ENCODE results near the gene RCE1.
"Not testable (repeated sequence)": the region's sequence is repeated elsewhere in the genome, so short reads cannot be mapped to it uniquely, and the experiment has no call there.

Gene RCE1, protein sequence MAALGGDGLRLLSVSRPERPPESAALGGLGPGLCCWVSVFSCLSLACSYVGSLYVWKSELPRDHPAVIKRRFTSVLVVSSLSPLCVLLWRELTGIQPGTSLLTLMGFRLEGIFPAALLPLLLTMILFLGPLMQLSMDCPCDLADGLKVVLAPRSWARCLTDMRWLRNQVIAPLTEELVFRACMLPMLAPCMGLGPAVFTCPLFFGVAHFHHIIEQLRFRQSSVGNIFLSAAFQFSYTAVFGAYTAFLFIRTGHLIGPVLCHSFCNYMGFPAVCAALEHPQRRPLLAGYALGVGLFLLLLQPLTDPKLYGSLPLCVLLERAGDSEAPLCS

GRCh38 chr11:66842896-66843775 is at the start of gene RCE1:
Gene RCE1, plus strand, starts transcription at chr11:66843441. Its CDS starts 15 bp downstream, at chr11:66843456.
- DNase-seq: peak; percentile 93

DNA sequence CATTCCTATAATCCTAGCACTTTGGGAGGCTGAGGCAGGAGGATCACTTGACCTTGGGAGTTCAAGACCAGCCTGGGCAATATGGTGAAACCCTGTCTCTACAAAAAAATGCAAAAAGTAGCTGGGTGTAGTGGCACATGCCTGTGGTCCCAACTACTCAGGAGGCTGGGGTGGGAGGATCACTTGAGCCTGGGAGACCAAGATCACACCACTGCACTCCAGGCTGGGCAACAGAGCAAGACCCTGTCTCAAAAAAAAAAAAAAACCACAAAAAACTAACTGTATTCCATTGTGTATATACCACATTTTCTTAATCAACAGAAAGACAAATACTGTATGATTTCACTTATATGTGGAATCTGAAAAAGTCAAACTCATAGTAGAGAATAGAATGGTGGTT is 43.4 kb upstream of the RCE1 start:
- DNase-seq: not testable (repeated sequence)

DNA sequence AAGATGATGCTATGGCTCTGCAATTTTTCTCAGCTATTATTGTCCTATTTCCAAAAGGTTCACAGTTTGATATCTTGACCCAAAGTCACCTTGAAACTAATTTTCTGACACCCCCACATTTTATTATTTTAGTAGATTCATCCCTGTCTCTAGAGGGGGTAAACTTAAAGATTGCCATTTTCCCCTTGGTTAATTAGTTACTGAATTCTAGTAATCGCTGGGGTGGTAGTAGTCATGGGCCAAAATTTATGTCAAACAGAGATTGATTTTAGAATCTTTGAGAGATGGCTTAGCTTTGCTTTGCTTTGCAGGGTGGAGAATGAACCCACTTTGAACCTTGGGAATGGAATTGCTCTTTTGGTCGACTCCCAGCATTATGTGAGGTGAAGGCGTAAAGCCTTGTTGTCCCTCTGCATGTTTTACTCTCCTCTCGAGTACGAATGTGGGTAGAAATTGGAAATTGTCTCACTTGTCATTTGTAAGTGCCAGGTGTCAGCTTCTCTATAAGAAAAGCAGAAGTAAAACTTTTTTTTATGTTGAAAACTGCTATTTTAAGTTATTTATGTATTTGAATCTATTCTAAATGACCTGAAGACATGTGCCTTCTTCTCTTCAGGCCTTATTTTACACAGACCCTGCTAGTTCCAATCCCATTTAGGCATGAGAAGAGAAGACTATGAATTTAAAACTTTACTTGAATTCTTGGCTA is 42.4 kb upstream of the RCE1 start:
- DNase-seq: no peak

DNA sequence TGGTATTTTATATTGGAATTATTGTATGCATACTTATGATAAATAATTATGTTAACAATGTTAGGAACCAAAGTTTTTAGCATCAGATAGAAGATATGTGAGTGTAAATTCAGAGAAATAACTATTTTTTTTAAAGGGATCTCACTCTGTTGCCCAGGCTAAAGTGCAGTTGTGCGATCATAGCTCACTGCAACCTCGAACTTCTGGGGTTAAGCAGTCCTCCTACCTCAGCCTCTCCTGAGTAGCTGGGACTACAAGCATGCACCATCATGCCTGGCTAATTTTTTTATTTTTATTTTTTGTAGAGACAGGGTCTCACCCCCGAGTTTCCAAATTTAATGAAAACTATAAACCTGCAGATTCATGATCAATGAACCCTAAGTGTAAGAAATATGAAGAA is 33.6 kb upstream of the RCE1 start:
- DNase-seq: no peak

DNA sequence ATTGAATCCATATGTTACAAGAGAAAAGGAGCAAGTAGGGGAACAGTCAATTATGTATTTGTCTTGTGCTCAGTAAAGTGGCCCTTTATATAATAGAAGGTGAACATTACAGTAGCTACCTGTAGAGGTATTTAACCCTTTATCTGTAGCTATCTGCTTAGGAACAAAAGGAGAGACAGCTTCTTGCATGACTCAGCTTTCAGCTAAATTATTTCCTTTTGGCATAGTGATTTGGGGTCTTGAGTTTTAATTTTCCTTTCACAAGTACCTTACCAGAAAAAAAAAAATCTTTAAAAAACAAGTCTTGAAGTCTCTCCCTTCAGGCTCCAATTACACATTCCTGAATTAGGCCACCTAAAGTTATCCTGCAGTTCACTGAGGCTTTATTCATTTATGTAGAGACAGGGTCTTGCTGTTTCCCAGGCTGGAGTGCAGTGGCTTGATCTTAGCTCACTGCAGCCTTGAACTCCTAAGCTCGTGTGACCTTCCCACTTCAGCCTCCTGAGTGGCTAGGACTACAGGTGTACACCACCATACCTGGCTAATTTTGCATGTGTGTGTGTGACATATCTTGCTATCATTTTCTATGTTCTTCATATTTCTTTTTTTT is 32.6 kb upstream of the RCE1 start:
- DNase-seq: no peak

DNA sequence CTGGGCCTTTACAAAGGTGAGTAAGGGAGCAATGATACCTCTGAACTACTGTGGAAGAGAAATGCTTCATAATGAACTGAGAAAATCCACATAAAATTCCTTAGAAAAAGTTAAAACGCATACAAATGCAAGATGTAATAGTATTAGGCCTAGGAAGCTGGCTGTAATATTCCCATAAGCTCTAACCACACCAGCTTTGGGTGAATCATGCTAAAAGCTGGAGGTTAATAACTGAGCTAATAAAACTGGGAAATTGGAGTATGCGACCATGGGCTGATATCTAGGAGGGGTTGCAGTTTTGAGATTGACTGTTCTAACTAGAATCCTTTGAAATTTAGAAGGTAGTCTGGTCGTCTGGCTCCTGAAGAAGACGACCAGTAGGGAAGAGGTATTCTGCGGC is 28.6 kb upstream of the RCE1 start:
- DNase-seq: no peak

DNA sequence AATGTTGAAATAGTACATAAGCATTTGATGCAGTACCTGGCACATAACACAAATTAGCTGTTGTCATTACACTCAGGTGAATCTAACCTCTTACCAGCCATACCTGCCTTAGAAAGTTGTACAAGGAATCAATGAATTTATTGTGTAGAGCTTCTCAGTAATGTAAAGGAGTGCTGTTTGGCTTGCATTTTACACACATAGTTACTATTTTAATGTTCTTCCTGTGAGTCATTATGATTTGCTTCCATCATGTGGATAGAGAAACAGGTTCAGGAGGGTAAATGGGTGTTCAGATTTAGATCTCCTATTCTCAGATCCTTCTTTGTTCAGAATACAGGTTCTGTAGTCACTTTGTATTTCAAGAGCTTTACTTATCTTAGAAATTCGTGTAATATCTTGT is 27.6 kb upstream of the RCE1 start:
- no peak for DNase-seq

- no peak for DNase-seq
Observed at GRCh38 chr11:66818231-66818955, 24.8 kb upstream of the RCE1 start.

GRCh38 chr11:66820381-66820780 is 22.9 kb upstream of the RCE1 start:
- DNase-seq: no peak

- DNase-seq: no peak
Observed at GRCh38 chr11:66820901-66821300, 22.3 kb upstream of the RCE1 start.

GRCh38 chr11:66823700-66824099 is 19.5 kb upstream of the RCE1 start:
- no peak for DNase-seq

DNA sequence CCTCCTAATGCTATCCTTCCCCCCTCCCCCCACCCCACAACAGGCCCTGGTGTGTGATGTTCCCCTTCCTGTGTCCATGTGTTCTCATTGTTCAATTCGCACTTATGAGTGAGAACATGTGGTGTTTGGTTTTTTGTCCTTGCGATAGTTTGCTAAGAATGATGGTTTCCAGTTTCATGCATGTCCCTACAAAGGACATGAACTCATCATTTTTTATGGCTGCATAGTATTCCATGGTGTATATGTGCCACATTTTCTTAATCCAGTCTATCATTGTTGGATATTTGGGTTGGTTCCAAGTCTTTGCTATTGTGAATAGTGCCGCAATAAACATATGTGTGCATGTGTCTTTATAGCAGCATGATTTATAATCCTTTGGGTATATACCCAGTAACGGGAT is 18.7 kb upstream of the RCE1 start:
- DNase-seq: not testable (repeated sequence)

DNA sequence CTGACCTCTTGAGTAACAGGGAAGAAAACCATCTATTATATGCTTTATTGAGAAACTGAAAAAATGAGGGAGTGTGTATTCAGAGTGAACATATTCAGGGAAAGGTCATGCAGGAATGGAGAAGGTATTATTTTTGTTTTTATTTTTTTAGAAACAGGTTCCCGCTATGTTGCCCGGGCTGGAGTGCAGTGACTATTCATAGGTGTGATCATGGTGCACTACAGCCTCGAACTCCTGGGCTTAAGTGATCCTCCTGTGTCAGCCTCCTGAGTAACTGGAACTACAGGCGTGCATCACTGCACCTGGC is 8.7 kb upstream of the RCE1 start:
- DNase-seq: no peak

DNA sequence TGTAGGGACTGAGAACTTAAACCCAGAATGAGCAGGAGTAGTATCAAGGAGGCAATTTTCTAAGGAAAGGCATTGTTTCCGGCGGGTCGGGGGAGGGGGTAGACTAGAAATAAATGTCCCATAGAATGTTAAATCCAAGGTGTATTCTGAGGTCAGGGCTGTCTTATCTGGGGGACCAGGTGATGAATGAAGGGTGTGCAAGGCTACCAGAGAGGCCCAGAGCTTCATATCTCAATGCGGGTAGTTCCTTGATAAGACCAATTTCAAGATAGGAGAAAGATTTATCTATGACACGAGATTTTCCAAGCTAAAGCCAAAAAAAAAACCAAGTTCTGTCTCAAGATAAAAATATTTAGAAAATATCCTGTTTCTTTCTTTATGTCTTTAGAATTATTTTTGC is 8.3 kb upstream of the RCE1 start:
- no peak for DNase-seq

GRCh38 chr11:66835768-66836405 is 7.4 kb upstream of the RCE1 start:
- no peak for DNase-seq

DNA sequence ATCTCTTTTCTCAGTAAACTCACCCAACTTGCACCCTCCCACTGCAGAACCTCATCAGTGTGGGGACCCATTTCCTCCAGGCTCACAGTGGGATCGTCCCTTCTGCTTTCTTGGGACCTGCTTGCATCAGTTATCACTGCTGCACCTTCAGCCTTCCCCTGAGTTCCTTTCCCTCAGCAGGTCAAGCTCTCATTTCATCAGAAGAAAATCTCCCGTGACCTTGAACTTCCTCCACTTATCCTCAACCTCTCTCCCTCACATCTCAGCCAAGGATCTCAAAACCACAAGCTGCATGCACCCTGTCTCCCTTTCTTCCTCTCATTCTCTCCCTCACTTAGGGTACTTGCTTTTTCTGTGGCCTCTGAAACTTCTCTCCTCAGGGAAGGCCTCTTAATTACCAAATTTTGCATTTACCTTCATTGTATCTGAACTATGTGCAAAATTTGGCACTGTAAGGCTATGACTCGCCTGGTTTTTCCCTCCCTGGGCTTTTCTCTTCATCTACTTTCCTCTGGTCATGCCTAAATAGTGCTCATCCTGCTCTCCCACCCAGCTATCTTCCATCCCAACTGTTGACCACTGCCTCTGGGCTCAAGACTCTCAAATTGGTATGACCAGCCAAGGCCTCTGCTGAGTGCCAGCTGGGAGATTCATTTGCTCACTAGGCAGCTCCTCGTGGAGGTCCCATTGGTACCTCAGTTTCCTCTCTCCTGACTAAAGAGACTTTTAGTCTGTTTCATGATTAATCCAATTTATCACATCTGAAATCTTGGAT is 2.7 kb upstream of the RCE1 start:
- DNase-seq: no peak

- DNase-seq: no peak
Observed at GRCh38 chr11:66841861-66842260, 1.4 kb upstream of the RCE1 start.

DNA sequence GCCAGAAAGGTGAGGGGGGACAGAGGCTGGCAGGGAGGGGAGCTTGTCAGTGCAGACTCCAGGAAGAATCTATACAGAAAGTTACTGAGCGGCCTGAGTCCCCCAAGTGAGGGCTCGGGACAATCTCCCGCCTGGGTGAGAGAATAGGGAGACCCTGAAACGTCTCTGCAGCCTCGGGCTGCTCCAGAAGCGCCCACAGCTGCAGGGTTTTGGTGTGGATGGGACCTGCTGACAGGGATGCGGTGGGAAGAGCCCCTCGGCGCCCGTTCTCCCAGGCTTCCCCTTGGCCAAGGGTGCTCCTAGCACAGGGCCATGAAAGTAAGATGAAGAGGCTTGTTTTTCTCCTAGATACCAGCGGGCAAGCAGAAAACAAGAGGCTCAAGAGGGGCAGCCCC is 743 bp upstream of the RCE1 start:
- DNase-seq: no peak

DNA sequence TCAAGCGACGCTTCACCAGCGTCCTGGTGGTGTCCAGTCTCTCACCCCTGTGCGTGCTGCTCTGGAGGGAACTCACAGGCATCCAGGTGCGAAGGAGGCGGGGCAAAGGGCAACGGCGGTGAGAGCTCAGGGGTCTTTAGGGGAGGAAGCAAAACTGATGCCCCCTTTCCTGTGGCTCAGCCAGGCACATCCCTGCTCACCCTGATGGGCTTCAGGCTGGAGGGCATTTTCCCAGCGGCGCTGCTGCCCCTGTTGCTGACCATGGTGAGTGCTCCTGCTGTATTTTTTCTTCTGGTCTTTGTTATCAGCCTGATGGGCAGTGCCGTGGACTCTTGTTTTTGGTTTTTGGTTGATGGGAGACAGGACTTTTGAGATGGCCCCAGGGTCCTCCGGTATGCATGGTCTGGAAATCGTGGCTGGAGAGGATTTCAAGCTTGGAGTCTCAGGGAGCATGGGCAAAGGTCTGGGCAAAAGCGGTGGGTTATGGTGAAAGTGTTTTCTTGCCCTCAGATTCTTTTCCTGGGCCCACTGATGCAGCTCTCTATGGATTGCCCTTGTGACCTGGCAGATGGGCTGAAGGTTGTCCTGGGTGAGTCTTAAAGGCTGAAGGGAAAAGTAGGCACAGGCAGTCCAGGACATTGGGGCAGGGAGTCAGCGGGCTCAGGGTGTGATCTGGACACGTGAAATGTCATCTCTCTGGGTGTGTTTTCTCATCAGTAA is 695 bp downstream of the RCE1 start:
- DNase-seq: no peak

DNA sequence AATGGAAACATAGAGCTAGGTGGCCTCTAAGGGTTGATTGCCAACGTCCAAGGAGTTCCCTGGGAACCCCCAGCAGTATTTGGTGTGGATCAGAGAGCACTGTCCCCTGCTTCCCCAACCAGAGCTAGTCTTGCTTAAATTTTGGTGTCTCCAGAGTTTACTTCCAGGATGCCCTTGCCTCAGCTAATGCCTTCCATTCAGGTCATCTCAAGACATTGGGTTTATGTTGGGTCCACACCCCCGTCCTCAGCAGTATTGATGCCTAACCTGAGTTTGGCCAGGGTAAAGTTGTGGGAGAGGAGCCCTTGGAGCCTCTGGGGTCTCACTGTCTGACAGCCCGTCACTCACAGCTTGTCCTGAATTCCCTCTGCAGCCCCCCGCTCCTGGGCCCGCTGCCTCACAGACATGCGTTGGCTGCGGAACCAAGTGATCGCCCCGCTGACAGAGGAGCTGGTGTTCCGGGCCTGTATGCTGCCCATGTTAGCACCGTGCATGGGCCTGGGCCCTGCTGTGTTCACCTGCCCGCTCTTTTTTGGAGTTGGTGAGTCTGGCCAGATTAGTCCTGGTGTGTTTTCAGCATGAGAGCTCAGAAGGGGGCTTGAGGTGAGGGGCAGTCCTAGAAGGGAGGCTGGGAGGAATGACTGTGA is 1.4 kb downstream of the RCE1 start:
- no peak for DNase-seq
